Spleen (tissue), 11 donors: ENCODE results near the gene PODNL1. TPM values are rescaled to one million over a fixed set of nuclear protein-coding genes. Genes with fewer than 3 reads are reported as not detected.

Source experiments
- DNase-seq: peaks from one replicate; pipeline ENCODE4 v3.0.0-alpha.2; 2020
- H3K27ac ChIP-seq, 8 donors: fragments of 200-600 bp; sonication (generic) in 7 of 8; 1 replicate in 4 of 8; 2 replicates in 4 of 8; pipeline versions ENCODE4 v1.5.0 to v1.8.0; 2016 to 2021; ENCODE audit warnings: inconsistent platforms in 4 of 8, mild to moderate bottlenecking in 4 of 8, moderate library complexity in 1 of 8
- H3K27me3 ChIP-seq, 7 donors: fragments of 200-600 bp; sonication (generic) in 6 of 7; replicated peaks in 1 of 7; 1 replicate in 4 of 7; 2 replicates in 3 of 7; pipeline versions ENCODE4 v1.5.0 to v1.8.0; 2016 to 2021; ENCODE audit warnings: inconsistent platforms in 3 of 7, mild to moderate bottlenecking in 1 of 7
- H3K36me3 ChIP-seq, 6 donors: fragments of 200-600 bp; sonication (generic) in 5 of 6; 1 replicate in 4 of 6; 2 replicates in 2 of 6; pipeline versions ENCODE4 v1.5.0 to v1.8.0; 2016 to 2021; ENCODE audit warnings: inconsistent platforms in 2 of 6
- H3K4me1 ChIP-seq, 6 donors: fragments of 200-600 bp; sonication (generic) in 5 of 6; 1 replicate in 3 of 6; 2 replicates in 3 of 6; pipeline versions ENCODE4 v1.5.0 to v1.8.0; 2016 to 2021; ENCODE audit warnings: inconsistent platforms in 3 of 6
- H3K4me3 ChIP-seq, 8 donors: fragments of 200-600 bp; sonication (generic) in 7 of 8; 1 replicate in 4 of 8; 2 replicates in 4 of 8; pipeline versions ENCODE4 v1.5.0 to v1.8.0; 2016 to 2021; ENCODE audit warnings: inconsistent platforms in 4 of 8, mild to moderate bottlenecking in 4 of 8, moderate library complexity in 2 of 8
- H3K9me3 ChIP-seq, 8 donors: fragments of 200-600 bp; sonication (generic) in 7 of 8; 1 replicate in 4 of 8; 2 replicates in 4 of 8; pipeline versions ENCODE4 v1.5.0 to v1.8.0; 2016 to 2021; ENCODE audit warnings: inconsistent platforms in 4 of 8
- POLR2A ChIP-seq, 3 donors: fragments of 450-650 bp; IDR thresholded peaks; one replicate each; pipeline ENCODE4 v1.5.1; 2017; ENCODE audit warnings: antibody characterized with exemption in 3 of 3, mild to moderate bottlenecking in 1 of 3
- POLR2AphosphoS5 ChIP-seq, 3 donors: sonication (generic); formaldehyde crosslinking; IDR thresholded peaks; one replicate each; pipeline ENCODE4 v1.5.1; 2017; ENCODE audit warnings: antibody characterized with exemption in 3 of 3
- WGBS, 5 donors: extraction: QIAGEN DNeasy Blood & Tissue Kit in 3 of 5; methylation state at CpG; one replicate each; pipeline versions ENCODE4 v1.1.5 to v1.1.7; 2013 to 2018; 5-methylcytosine and 5-hydroxymethylcytosine counted together
- intact Hi-C: fragments of 100-400 bp; cut with DNase I; formaldehyde crosslinking; loops from one replicate; pipeline ENCODE4 v1.15.0; 2023; ENCODE audit warnings: low total_unique reads
- polyA plus RNA-seq, 3 donors: library from polyadenylated mRNA; stranded (reverse); fragments of 200-250 nt; gene quantifications; one replicate each; pipeline ENCODE4 v1.2.1, GENCODE V29; 2013
- total RNA-seq, 7 donors: library from RNA; depleted of rRNA in 3 of 7; stranded (reverse); fragments of >200 nt in 3 of 7; fragmentation: NEBNext Ultra II Directional in 4 of 7; extraction: Animal tissue kit (Norgen Biotek cat#: 25700) in 4 of 7; gene quantifications; one replicate each; pipeline versions ENCODE4 v1.1.0 to v1.2.1, GENCODE V29; 2016 to 2021
- TF ChIP-seq, protein P1 (sequence below), 11 experiments: fragments of 200-600 bp in 7 of 11; fragments of 450-650 bp in 4 of 11; sonication (generic) in 4 of 11; IDR thresholded peaks in 8 of 11; conservative IDR thresholded peaks in 3 of 11; 1 replicate in 7 of 11; 2 replicates in 4 of 11; pipeline versions ENCODE4 v1.4.0 to v1.8.0; 2016 to 2021; ENCODE audit warnings: antibody characterized with exemption in 11 of 11, inconsistent platforms in 4 of 11, mild to moderate bottlenecking in 1 of 11
- donor health status: healthy with polysubstance abuse.
- donor health status: DM: no; HTN: no; CAD: no; lungs with moderate emphysema.
- donor health status: DM: no; HTN: no; CAD: no.
- donor health status: Bipolar disorder and iron deficiency.
- donor health status: healthy.
- donor health status: DM: no; HTN: no; CAD: no.
- donor health status: DM: yes; HTN: yes; CAD: no.

Gene PODNL1
- total and polyA plus RNA-seq, 10 donors: 0.19 to 3.0 (median 0.54) TPM; not detected in 1

DNA sequence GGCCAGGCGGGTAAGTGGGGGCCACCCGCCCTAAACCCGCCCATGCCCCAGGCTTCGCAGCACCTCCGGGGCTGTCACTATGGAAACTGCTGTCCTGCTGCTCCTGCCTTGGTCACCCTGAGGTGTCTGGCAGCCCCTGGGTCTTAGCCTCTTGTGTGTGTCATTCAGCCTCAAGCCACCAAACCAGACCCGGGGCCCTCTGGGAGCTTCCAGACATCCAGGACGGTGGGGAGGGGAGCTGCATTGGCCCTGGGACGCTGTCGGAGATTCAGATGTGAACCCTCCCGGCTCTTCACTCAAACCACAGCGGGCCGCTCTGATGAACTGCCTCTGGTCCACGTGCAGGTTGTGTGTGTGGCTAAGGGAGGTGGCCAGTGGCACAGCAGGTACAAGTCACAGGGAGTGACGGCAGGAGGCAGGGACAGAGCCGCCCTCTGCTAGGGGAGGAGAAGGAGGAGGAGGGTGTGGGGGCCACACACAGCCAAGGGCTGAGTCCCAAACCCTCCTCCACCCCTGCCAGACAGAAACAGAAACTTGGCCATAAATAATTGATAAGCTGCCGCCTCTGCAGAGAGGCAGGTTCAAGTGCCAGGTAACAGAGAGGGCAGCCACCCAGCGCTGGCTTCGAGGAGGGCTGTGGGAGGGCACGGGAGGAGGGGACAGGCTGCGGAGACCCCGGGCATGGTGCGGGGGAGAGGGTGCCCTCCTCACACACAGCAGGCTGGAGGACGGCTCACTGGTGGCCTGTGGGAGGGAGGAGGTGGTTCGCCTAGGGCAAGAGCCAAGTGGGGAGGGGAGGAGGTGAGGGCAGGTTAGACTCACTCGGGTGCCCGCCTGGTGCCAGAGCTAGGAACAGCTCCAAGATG is 53.3 kb downstream of the PODNL1 start:
- TF ChIP-seq, protein P1, sequence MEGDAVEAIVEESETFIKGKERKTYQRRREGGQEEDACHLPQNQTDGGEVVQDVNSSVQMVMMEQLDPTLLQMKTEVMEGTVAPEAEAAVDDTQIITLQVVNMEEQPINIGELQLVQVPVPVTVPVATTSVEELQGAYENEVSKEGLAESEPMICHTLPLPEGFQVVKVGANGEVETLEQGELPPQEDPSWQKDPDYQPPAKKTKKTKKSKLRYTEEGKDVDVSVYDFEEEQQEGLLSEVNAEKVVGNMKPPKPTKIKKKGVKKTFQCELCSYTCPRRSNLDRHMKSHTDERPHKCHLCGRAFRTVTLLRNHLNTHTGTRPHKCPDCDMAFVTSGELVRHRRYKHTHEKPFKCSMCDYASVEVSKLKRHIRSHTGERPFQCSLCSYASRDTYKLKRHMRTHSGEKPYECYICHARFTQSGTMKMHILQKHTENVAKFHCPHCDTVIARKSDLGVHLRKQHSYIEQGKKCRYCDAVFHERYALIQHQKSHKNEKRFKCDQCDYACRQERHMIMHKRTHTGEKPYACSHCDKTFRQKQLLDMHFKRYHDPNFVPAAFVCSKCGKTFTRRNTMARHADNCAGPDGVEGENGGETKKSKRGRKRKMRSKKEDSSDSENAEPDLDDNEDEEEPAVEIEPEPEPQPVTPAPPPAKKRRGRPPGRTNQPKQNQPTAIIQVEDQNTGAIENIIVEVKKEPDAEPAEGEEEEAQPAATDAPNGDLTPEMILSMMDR (IDR thresholded peaks at IDR 0.05 in 8 of 11, conservative IDR thresholded peaks at IDR 0.05 in 3 of 11): no peak
- TF ChIP-seq POLR2AphosphoS5 (IDR thresholded peaks at IDR 0.05) (no peak), POLR2A (IDR thresholded peaks at IDR 0.05) (no peak)
- Histone ChIP-seq H3K9me3 (no peaks in the 10 kb centered on the region), H3K27me3 (no peaks in the 10 kb centered on the region), H3K4me3 (no peak overlapping the region), H3K27ac (peak overlapping the region in 2 of 8 donors; percentile 65 to 81), H3K36me3 (no peaks in the 10 kb centered on the region), H3K4me1 (peaks cover 18 to 67% (median 33%) of the 10 kb centered on the region in 6 donors)
- WGBS, 5 donors: 75 to 90% (median 84%) methylated on average over 23 to 26 of the region's 26 CpGs
- DNase-seq: no peak
- intact Hi-C loops: loop anchor here (5.0 to 10.0 kb wide), 2 partner anchors 160 to 187 kb away; partner anchors contain the start of gene MISP3

- 71 to 81% (median 78%) methylated on average over 10 of the region's 10 CpGs for WGBS, 5 donors
- no peak overlapping the region for H3K27ac ChIP-seq
- DNase-seq: no peak
- TF ChIP-seq POLR2A (IDR thresholded peaks at IDR 0.05): no peak
- TF ChIP-seq POLR2AphosphoS5 (IDR thresholded peaks at IDR 0.05): no peak
- TF ChIP-seq, protein P1 (IDR thresholded peaks at IDR 0.05 in 8 of 11, conservative IDR thresholded peaks at IDR 0.05 in 3 of 11): no peak
- H3K36me3 ChIP-seq: no peaks in the 10 kb centered on the region
- H3K4me3 ChIP-seq: no peak overlapping the region
- H3K9me3 ChIP-seq: no peaks in the 10 kb centered on the region
- H3K4me1 ChIP-seq: peaks cover 22 to 76% (median 39%) of the 10 kb centered on the region in 6 donors
- H3K27me3 ChIP-seq: no peaks in the 10 kb centered on the region
- intact Hi-C loops: loop anchor here (5.0 to 10.0 kb wide), 2 partner anchors 161 to 189 kb away; partner anchors contain the start of gene MISP3
Measured at GRCh38 chr19:13883516-13884064, 54.6 kb downstream of the PODNL1 start.

GRCh38 chr19:13882836-13883235 is 55.4 kb downstream of the PODNL1 start:
- no peak for DNase-seq
- intact Hi-C loops: loop anchor here (5.0 to 10.0 kb wide), 2 partner anchors 162 to 189 kb away; partner anchors contain the start of gene MISP3
- Histone ChIP-seq H3K27me3 (no peaks in the 10 kb centered on the region), H3K27ac (peak overlapping the region in 4 of 8 donors; percentile 32 to 87 (median 83)), H3K9me3 (no peaks in the 10 kb centered on the region), H3K4me1 (peaks cover 22 to 76% (median 39%) of the 10 kb centered on the region in 6 donors), H3K36me3 (no peaks in the 10 kb centered on the region), H3K4me3 (no peak overlapping the region)
- 86 to 88% (median 87%) methylated on average over 10 to 12 of the region's 12 CpGs for WGBS, 5 donors
- TF ChIP-seq, protein P1 (IDR thresholded peaks at IDR 0.05 in 8 of 11, conservative IDR thresholded peaks at IDR 0.05 in 3 of 11): no peak
- no peak for TF ChIP-seq POLR2AphosphoS5 (IDR thresholded peaks at IDR 0.05)
- TF ChIP-seq POLR2A (IDR thresholded peaks at IDR 0.05): no peak

GRCh38 chr19:13882419-13882795 is 55.8 kb downstream of the PODNL1 start:
- no peaks in the 10 kb centered on the region for H3K27me3 ChIP-seq
- H3K27ac ChIP-seq: peak overlapping the region in 7 of 8 donors; percentile 32 to 87 (median 75)
- TF ChIP-seq POLR2AphosphoS5 (IDR thresholded peaks at IDR 0.05) (no peak), POLR2A (IDR thresholded peaks at IDR 0.05) (no peak)
- TF ChIP-seq, protein P1 (IDR thresholded peaks at IDR 0.05 in 8 of 11, conservative IDR thresholded peaks at IDR 0.05 in 3 of 11): no peak
- no peaks in the 10 kb centered on the region for H3K36me3 ChIP-seq
- no peaks in the 10 kb centered on the region for H3K9me3 ChIP-seq
- intact Hi-C loops: loop anchor here (5.0 to 10.0 kb wide), 2 partner anchors 162 to 190 kb away; partner anchors contain the start of gene MISP3
- peak overlapping the region in 1 of 8 donors; percentile 13 for H3K4me3 ChIP-seq
- 58 to 84% (median 74%) methylated on average over 5 of the region's 5 CpGs for WGBS, 5 donors
- peaks cover 22 to 74% (median 38%) of the 10 kb centered on the region in 6 donors for H3K4me1 ChIP-seq
- no peak for DNase-seq
